Pulmonary artery endothelial cell (primary cell): ENCODE results near the gene TENT4A. TPM values are rescaled to one million over a fixed set of nuclear protein-coding genes. Genes with fewer than 3 reads are reported as not detected.
"Not testable (repeated sequence)": the region's sequence is repeated elsewhere in the genome, so short reads cannot be mapped to it uniquely, and the experiment has no call there.

Source experiments
- DNase-seq: peaks from one replicate; pipeline ENCODE4 v3.0.0-alpha.2; 2011; ENCODE audit warnings: low read depth, low spot score
- total RNA-seq: library from RNA; depleted of rRNA; stranded (reverse); fragments of >200 nt; gene quantifications from 2 replicates; pipeline ENCODE4 v1.2.3, GENCODE V29; 2014

TENT4A gene
- total RNA-seq, 1 donor from 2014 or later = 9.1 TPM

DNA sequence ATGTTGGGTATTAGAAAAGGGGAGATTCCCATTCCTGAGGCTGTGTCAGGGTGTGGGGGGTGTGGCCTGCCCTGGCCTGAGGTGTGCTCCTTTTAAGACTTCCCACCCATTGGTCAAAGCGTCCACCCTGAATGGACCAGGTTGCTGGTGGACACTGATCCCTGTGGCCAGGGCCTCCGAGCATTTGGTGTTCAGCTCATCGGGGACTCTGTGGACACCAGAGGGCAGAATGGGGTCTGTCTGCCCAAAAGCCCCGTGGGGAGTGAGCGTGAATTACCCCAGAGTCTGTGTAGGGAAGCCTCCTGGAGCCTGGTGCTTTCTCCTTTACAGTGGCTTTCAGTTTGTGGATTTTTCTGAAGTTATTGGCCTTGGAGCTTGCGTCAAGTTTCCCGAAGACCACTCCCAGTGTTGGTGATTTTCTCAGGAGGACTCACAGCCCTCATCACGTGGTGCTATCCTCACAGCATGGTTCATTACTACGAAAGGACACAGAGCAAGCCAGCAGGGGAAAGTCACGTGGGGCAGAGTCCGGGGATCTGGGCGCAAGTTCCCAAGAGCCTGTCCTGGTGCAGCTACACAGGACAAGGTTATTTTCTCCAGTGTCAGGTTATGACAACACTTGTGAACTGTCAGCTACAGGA is 55.5 kb downstream of the TENT4A start:
- no peak for DNase-seq

DNA sequence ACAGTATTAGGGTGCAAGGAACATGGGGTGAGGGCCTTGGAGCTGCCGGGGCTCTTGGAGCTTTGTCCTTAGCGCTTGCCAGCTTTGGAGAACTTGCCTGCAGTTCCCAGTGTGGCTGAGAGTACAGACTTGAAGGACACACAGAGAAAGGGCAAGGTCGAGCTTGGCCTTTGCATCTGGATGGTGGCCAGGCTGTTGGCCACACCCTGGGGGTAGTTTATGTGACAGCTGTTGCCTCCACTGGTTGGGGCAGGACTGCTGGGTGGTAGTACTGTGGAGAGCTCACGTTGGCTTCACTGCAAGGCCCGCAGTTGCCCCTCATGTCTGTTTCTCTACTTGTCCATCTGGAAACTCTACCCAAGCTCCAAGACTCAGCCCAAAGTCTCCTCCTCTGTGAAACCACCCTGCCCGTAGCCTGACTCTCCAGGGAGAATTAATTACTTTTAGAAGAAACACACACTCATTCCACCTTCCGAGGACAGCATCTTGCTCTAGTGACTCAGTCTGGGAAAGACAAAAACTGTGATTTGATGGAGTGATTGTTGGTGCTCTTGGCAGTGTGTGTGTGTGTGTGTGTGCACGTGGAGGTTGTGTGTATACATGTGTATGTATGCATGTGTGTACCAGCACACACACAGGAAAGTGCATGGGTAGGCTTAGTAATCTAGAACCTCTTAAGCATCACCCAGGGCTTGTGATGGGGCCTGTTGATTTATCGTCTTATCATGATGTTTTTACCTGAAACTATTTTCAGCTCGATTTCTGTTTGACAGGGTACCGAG is 57.8 kb downstream of the TENT4A start:
- no peak for DNase-seq

DNA sequence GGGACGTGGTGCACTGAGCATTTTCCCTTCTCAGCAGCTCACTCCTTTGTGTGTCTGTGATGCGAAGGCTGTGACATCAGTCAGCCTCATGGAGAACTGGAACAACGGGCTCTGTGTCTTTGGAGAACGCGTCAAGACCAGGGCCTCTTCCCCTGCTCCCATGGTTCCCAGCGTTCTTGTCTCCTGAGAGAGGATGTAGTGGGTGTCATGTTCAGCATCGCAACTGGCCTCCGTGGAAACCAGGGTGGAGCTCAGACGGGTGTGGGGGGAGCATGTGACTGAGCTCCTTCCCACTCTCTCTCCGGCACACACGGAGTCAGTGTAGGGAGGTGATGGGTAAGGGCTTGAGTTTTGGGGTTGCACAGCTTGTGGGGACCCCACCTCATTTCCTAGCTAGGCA is 59.7 kb downstream of the TENT4A start:
- no peak for DNase-seq

DNA sequence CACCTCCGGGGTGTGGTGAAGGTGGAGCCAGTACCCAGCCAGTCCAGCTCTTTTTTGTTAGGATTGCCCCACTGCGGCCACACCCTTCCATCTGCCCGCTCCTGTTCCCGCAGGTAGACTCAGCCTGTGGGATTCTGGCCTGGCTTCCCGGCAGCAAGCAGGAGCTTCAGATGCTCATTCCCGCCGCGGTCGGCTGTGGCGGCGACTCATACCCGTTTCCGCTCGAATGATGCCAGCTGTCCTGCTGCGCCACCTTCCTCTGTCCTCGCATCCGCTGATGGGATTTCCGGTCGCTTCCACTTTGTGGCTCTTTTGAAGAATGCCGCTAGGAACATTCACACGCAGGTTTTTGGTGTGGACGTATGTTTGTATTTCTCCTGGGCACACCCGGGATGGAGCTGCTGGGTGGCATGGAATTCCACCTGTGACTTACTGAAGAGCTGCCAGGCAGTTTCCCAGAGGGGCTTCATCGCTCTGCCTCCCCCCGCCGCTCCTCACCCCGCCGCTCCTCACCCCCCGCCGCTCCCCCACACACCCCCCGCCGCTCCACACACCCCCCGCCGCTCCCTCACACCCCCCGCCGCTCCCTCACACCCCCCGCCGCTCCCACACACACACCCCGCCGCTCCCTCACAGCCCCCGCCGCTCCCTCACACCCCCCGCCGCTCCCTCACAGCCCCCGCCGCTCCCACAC is 60.3 kb downstream of the TENT4A start:
- DNase-seq = no peak

DNA sequence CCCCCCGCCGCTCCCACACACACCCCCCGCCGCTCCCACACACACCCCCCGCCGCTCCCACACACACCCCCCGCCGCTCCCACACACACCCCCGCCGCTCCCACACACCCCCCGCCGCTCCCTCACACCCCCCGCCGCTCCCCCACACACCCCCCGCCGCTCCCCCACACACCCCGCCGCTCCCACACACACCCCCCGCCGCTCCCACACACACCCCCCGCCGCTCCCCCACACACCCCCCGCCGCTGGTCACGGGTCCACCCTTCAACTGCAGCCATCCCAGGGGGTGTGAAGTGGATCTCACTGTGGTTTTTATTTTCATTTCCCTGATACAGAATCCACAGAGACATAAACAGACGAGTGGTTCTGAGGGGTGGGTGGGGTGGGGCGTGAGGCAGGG is 61.0 kb downstream of the TENT4A start:
- DNase-seq = not testable (repeated sequence)

DNA sequence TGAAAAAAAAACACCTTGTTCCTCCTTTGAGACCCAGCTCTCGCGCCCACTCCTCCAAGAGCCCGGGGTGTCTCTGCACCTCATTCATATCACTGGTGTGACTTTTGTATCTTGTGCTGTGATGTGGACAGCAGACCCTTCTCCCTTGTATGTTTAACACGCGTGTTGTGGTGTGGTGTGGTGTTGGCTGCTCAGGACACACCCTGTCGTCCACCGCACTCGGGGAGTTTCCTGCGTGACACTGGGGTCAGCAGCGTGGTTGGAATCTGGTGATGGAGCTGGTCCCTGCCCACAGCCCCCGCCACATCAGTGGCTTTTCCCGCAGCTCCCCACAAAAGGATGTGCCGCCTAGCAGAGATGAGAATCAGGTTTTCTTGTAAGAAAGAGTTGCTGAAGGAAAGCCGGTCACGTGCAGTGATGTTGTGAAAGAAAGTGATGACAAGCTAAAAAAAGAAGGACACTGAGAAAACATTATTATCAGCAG is 61.5 kb downstream of the TENT4A start:
- DNase-seq = no peak

DNA sequence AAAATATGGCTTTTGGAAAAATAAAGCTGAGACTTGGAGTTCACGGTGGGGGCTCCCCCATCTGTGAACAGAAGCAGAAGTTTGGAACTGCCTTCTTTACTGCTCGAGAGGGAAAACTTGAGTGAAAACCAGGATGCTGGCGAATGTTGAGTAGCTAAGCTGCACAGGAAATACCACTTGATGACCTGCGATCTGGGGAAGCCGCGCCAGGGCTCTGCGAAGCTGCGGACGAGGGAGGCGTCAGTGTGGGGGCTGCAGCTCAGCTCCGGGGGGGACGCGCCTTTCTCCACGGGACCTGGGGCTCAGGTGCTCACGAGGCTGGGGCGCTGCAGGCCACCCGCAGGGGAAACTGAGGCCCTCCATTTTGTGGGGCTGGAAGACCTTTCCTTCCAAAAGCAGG is 62.3 kb downstream of the TENT4A start:
- DNase-seq = no peak

DNA sequence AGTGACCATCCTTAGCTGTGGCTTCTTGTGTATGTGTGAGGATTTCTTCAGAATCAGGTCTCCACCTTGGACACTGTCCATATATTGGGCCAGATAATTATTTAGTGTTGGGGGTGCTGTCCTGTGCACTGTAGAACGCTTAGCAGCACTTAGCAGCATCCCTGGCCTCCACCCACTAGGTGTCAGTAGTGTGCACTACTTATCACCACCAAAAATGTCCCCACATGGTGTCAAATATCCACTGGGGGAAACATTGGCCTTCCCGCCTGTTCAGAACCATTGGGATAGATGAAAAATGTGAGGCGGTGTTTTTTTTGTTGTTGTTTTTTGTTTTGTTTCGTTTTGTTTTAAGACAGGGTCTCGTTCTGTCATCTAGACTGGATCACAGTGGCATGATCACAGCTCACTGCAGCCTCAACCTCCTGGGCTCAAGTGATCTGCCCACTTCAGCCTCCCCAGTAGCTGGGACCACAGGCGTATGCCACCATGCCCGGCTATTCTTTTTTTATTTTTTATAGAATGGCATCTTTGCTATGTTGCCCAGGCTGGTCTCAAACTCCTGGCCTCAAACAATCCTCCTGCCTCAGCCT is 67.7 kb downstream of the TENT4A start:
- DNase-seq = no peak

DNA sequence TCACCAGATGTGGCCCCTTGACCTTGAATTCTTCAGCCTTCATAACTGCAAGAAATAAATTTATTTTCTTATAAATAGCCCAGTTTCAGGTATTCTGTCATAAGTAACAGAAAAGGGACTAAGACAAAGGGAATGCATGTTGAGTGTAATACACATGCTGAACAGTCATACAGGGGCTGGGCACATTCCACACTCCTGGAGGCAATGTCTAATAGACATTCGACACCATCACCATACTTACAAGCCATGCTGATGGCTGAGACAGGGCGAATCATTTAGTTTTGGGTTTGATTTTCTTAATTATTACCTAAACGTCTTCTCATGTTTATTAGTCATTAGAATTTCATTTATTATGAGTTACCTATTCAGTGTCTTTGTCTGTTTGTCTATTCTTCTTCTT is 68.5 kb downstream of the TENT4A start:
- no peak for DNase-seq

DNA sequence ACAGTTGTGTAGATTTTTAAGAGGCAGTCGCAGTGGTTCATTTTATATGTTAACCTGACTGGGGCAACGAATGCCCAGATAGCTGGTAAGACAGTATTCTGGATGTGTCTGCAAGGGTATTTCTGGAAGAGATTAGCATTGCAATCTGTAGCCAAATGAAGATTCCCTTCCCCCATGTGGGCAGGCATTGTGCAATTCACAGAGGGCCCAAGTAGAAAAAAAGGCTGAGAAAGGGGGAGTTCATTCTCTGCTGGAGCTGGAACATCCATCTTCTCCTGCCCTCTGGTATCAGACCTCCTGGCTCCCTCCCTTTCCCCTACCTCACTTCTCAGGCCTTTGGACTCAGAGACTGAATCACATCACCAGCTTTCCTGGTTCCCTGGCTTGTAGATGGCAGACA is 70.6 kb downstream of the TENT4A start:
- no peak for DNase-seq

DNA sequence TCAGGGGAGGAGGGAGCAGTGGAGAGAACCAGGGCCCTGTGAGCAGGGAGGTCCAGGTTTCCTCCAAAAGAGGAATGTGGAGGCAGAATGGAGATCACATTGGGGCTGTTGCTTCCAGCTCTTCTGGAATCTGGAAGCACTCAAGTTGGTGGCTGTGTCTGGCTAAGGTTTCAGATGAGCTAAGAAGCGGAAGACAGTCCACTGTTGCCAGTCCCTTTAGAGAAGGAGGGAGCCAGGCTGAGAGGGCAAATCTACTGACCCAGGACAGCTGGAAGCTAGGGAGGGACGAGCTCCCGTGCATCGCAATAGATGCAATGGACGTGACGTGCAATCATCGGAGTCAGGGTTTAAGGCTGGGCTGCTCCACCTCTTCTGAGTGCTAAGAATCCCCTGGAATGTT is 71.2 kb downstream of the TENT4A start:
- no peak for DNase-seq

DNA sequence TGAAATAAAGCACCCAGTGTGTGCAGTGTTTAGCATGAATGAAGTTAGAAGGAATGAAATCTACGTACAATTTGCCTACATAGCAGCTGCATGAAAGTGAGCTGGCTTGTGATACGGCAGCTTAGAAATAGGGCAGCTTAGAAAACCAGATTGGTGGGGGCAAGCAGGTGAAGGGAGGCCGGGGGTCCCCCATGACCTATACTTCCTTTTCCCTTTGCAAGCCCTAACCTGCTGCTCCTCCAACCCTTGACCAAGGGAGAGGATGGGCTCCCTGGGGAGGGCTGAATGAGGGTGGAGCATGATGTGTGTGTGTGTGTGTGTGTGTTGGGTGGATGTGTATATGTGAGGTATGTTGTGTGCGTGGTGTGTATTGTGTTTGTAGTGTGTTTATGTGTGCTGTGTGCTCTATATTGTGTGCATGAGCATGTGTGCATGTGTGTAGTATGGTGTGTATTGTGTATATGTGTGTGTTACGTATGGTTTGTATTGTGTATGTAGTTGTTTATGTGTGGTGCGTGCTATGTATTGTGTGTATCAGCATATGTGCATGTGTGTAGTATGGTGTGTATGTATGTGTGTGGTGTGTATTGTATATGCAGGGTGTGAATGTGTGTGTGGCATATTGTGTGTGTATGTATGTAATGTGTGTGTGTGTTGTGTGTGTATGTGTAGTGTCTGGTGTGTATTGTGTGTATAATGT is 72.1 kb downstream of the TENT4A start:
- DNase-seq = no peak

DNA sequence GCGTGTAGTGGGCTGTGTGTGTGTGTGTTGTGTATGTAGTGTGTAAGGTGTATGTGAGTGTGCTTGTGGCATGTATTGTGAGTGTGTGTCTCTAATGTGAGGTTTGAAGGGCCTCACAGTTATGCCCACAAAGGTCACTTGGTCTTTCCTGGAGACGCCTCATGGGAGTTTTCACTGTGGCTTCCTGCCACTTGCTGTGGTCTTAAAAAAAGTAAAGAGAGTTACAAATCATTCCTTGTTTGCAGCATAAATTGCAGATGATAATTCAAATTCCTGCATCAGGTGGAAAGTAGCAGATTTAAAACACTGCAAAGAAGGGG is 72.6 kb downstream of the TENT4A start:
- no peak for DNase-seq

DNA sequence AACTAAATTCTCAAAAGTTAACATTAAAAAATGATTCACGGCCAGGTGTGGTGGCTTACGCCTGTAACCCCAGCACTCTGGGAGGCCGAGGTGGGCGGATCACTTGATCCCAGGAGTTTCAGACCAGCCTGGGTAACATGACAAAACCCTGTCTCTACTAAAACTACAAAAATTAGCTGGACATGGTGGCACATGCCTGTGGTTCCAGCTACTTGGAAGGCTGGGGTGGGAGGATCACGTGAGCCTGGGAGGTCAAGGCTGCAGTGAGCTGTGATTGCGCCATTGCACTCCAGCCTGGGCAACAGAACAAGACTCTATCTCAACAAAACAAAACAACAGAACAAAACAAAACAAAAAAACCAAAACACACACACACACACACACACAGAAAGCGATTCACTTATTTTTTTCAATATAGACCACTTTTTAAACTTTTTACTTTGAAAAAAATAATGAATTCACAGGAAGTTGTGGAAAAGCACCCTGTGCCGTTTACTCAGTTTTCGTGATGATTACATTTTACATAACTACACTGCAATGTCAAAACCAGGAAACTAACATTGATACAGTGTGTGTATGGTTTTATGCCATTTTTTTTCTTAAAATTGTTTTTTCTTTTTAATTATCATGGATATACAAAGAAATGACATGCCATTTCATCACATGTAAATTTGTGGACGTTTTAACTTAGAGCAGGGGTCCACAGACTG is 73.7 kb downstream of the TENT4A start:
- DNase-seq = no peak

DNA sequence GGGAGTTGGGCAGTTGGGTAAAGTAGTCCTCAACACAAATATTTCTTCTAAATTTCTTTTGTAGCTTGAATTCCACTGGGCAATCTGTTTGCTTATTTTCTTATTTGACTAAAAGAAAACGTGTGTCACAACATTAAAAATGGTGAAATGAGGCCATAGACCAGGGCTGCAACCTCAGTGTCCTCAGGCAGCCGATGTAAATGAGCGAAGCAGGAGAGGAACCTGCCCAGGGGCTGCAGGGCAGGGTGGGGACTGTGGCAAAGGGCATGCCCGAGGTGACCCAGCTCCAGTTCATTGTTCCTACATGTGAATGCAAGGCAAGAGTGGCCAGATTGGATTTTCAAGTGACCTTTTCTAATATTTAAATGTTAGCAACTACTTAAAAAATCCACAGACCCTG is 74.7 kb downstream of the TENT4A start:
- no peak for DNase-seq

DNA sequence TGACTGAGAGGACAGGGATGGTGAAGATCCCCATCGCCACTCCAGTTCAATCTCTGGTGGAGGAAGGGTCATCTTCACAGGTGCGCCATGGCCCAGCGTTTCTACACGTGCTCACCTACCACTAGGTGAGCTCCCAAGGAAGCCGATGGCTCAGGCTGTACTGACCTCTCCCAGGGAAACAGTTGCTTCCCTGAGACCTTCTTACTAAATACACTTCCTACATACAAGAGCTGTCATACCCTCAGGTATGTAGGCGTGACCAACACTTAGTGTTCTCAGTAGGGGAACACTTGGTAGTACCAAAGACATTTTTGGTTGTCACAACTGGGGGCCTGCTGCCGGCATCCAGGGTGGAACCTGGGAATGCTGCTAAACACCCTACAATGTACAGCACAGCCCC is 75.2 kb downstream of the TENT4A start:
- no peak for DNase-seq

DNA sequence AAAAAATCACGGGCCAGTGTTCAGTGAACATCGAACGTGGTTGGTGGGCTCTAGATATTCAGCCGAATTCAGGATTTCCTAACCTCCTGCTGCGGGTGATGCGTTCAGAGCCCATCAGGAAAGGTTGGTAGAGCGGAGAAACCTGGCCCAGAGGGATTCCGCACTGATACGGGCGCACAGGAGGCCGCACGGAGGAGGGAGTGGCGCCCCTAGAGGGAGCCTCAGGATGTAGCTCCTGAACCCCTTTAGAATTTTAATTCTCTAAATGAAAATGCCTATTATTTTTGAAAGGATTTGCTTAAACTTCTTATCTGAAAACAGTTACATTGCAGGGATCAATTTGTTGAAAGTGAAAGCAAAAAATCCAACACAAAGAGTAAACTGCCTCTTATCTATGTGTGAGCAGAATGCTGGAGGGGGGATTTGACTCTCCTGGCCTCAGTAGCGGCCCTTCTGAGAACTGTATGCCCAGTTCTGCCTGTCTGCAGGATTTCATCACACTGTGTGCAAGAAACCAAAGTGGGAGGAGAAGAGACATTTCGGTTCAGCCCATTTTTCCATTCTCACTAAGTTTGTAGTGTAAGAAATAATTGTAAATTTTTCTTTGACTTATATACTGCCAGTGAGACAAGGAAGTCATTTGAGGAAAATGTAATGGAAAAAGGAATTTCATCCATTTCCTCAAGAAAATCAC is 75.9 kb downstream of the TENT4A start:
- DNase-seq = no peak

DNA sequence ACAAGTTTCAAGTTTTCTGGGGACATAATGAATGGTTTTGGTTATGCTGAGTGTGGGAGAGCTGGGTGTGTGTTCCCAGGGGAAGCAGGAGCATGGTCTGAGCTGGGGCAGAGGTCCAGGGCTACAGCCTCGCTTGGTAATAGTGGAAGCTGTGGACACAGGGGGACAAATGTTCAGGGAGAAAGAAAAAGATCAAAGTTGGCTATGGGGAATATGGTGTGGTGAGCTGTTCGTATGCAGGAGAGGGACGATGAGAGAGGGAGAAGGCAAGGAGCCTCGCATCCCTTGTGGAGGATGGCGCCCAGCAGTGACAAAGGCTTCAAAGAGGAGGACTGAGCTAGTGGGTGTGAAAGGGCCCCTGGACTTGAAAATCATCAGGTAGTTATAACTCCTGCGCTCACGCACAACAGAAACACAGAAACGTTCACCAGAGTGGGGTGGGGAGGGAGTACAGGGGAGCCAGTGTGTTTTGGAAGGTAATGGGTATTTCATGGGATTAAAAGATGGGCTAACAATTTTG is 77.2 kb downstream of the TENT4A start:
- no peak for DNase-seq

DNA sequence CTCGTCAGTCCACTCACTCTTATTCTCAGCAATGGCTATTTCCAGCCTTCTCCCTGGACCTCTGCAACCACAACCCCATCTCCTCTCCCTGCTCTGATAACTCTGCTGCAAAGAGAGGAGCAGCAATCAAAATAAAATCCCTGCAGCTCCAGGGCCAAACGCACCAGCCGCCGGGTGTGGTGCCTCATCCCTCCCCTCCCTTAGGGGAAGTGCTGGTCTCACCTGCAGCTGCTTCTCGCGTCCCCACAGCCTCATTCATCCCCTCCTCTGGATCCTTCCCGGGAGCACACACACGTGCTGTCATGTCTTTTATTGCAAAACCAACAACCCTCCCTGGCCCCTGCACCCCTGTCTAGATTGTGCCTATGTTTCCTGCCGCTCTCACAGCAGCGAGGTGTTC is 77.8 kb downstream of the TENT4A start:
- DNase-seq = no peak

DNA sequence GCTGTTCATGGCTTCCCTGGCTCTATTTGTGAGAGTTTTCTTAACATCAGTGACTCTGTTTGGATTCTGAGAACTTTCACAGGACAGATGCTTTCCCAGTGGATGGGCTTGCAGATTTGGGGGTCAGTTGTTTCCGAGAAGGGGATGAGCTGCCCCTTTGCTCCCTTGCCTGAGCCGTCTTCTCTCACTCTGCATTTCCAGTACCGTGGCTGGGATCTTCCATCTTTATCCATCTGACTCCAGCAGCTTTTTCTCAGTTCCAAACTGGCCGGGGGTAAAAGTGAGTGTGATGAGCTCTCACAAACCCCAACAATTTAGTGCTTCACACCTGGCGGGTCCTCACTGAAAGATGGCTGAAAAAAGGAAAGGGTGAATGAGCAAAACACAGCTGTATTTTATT is 79.1 kb downstream of the TENT4A start:
- DNase-seq = no peak
